ENCODE results near the gene MRPL36. TPM values are rescaled to one million over a fixed set of nuclear protein-coding genes. Genes with fewer than 3 reads are reported as not detected.

Gene MRPL36
- total and polyA plus RNA-seq, 3 experiments from 2014 or later: 80.1 to 97.3 (median 95.4) TPM

- Mint-ChIP-seq H3K4me1 (peaks cover 43 to 62% (median 58%) of the 10 kb centered on the region in 3 donors), H3K4me3 (peak overlapping the region in 1 of 7 donors; percentile 67), H3K9me3 (no peaks in the 10 kb centered on the region), H3K36me3 (peaks cover 3 to 87% (median 29%) of the 10 kb centered on the region in 3 donors), H3K27ac (no peak overlapping the region), H3K27me3 (no peaks in the 10 kb centered on the region)
- H3K9me3 ChIP-seq (ENCODE audit: low read length): no peaks in the 10 kb centered on the region
- POLR2A ChIA-PET: no interaction called here
- H3K4me1 ChIP-seq (ENCODE audit: insufficient read depth, low read length): peaks cover 5% of the 10 kb centered on the region
- no peak overlapping the region for H3K4me3 ChIP-seq (ENCODE audit: low read length)
- CTCF ChIA-PET: interaction anchor here (1.9 kb wide), 1 partner anchor 13 kb away, joined by 5 read pairs; no protein-coding TSS in a partner anchor
- peak in 1 of 5 donors; percentile 20 for DNase-seq
- peaks cover 47% of the 10 kb centered on the region for H3K36me3 ChIP-seq (ENCODE audit: insufficient read depth, low read length)
- H3K27me3 ChIP-seq (ENCODE audit: insufficient read depth, low read length, poor library complexity, severe bottlenecking): no peaks in the 10 kb centered on the region
- no peak overlapping the region for H3K27ac ChIP-seq (ENCODE audit: low read depth, low read length)
Observed at GRCh38 chr5:1805736-1806135, 6.1 kb upstream of the MRPL36 start.

GRCh38 chr5:1805326-1805725, 5.7 kb upstream of the MRPL36 start:
- Mint-ChIP-seq H3K27me3 (no peaks in the 10 kb centered on the region), H3K9me3 (no peaks in the 10 kb centered on the region), H3K4me3 (no peak overlapping the region), H3K27ac (no peak overlapping the region), H3K36me3 (peaks cover 3 to 87% (median 26%) of the 10 kb centered on the region in 3 donors), H3K4me1 (peaks cover 43 to 65% (median 61%) of the 10 kb centered on the region in 3 donors)
- Histone ChIP-seq H3K27me3 (ENCODE audit: insufficient read depth, low read length, poor library complexity, severe bottlenecking) (no peaks in the 10 kb centered on the region), H3K4me1 (ENCODE audit: insufficient read depth, low read length) (peaks cover 5% of the 10 kb centered on the region), H3K4me3 (ENCODE audit: low read length) (no peak overlapping the region), H3K9me3 (ENCODE audit: low read length) (no peaks in the 10 kb centered on the region), H3K27ac (ENCODE audit: low read depth, low read length) (no peak overlapping the region), H3K36me3 (ENCODE audit: insufficient read depth, low read length) (peaks cover 47% of the 10 kb centered on the region)
- ChIA-PET POLR2A (no interaction called here), CTCF (interaction anchor here (1.9 kb wide), 1 partner anchor 12 kb away, joined by 5 read pairs; no protein-coding TSS in a partner anchor)
- DNase-seq: peak in 1 of 5 donors; percentile 14

- ChIA-PET CTCF (interaction anchor here (1.7 to 1.9 kb wide), 2 partner anchors 11 to 32 kb away, joined by 5 read pairs; no protein-coding TSS in a partner anchor), POLR2A (no interaction called here)
- peak overlapping the region in 4 of 7 donors; percentile 19 to 98 (median 50) for H3K4me3 Mint-ChIP-seq
- peaks cover 47% of the 10 kb centered on the region for H3K36me3 ChIP-seq (ENCODE audit: insufficient read depth, low read length)
- H3K36me3 Mint-ChIP-seq: peaks cover 3 to 83% (median 26%) of the 10 kb centered on the region in 3 donors
- H3K4me3 ChIP-seq (ENCODE audit: low read length): no peak overlapping the region
- no peaks in the 10 kb centered on the region for H3K9me3 Mint-ChIP-seq
- no peaks in the 10 kb centered on the region for H3K27me3 ChIP-seq (ENCODE audit: insufficient read depth, low read length, poor library complexity, severe bottlenecking)
- H3K27me3 Mint-ChIP-seq: peaks cover 0 to 2% of the 10 kb centered on the region in 2 donors
- H3K27ac Mint-ChIP-seq: peak overlapping the region in 5 of 8 donors; percentile 8 to 99 (median 43)
- H3K4me1 ChIP-seq (ENCODE audit: insufficient read depth, low read length): peaks cover 5% of the 10 kb centered on the region
- peak in 1 of 5 donors; percentile 19 for DNase-seq
- H3K4me1 Mint-ChIP-seq: peaks cover 44 to 69% (median 67%) of the 10 kb centered on the region in 3 donors
- no peaks in the 10 kb centered on the region for H3K9me3 ChIP-seq (ENCODE audit: low read length)
- no peak overlapping the region for H3K27ac ChIP-seq (ENCODE audit: low read depth, low read length)
Observed at GRCh38 chr5:1804001-1804690, 4.5 kb upstream of the MRPL36 start.

- no peaks in the 10 kb centered on the region for H3K27me3 ChIP-seq (ENCODE audit: insufficient read depth, low read length, poor library complexity, severe bottlenecking)
Observed at GRCh38 chr5:1803192-1803591, 3.6 kb upstream of the MRPL36 start.

GRCh38 chr5:1801967-1802295, 2.3 kb upstream of the MRPL36 start:
- H3K4me1 ChIP-seq (ENCODE audit: insufficient read depth, low read length): peaks cover 18% of the 10 kb centered on the region
- H3K4me1 Mint-ChIP-seq: peaks cover 49 to 75% (median 73%) of the 10 kb centered on the region in 3 donors
- peak overlapping the region; percentile 90 for H3K27ac ChIP-seq (ENCODE audit: low read depth, low read length)
- no peaks in the 10 kb centered on the region for H3K27me3 ChIP-seq (ENCODE audit: insufficient read depth, low read length, poor library complexity, severe bottlenecking)
- POLR2A ChIA-PET: no interaction called here
- CTCF ChIA-PET: interaction anchor here (1.6 to 2.0 kb wide), 2 partner anchors 9 to 38 kb away, joined by 4 to 5 read pairs; no protein-coding TSS in a partner anchor
- DNase-seq: peak in 1 of 5 donors; percentile 2
- H3K27ac Mint-ChIP-seq: peak overlapping the region; percentile 89 to 99 (median 98)
- no peaks in the 10 kb centered on the region for H3K9me3 Mint-ChIP-seq
- H3K9me3 ChIP-seq (ENCODE audit: low read length): no peaks in the 10 kb centered on the region
- H3K27me3 Mint-ChIP-seq: peaks cover 0 to 2% of the 10 kb centered on the region in 2 donors
- H3K36me3 ChIP-seq (ENCODE audit: insufficient read depth, low read length): peaks cover 49% of the 10 kb centered on the region
- H3K36me3 Mint-ChIP-seq: peaks cover 3 to 82% (median 24%) of the 10 kb centered on the region in 3 donors
- peak overlapping the region; percentile 93 for H3K4me3 ChIP-seq (ENCODE audit: low read length)
- H3K4me3 Mint-ChIP-seq: peak overlapping the region; percentile 97 to 100 (median 99)

More at GRCh38 chr5:1803192-1803591, 3.6 kb upstream of the MRPL36 start:
- H3K9me3 Mint-ChIP-seq: no peaks in the 10 kb centered on the region
- Histone ChIP-seq H3K27ac (ENCODE audit: low read depth, low read length) (no peak overlapping the region), H3K36me3 (ENCODE audit: insufficient read depth, low read length) (peaks cover 48% of the 10 kb centered on the region), H3K4me1 (ENCODE audit: insufficient read depth, low read length) (peaks cover 14% of the 10 kb centered on the region), H3K9me3 (ENCODE audit: low read length) (no peaks in the 10 kb centered on the region), H3K4me3 (ENCODE audit: low read length) (no peak overlapping the region)
- peaks cover 50 to 72% (median 71%) of the 10 kb centered on the region in 3 donors for H3K4me1 Mint-ChIP-seq
- DNase-seq: no peak
- CTCF ChIA-PET: interaction anchor here (1.6 to 2.0 kb wide), 3 partner anchors 10 to 39 kb away, joined by 4 to 5 read pairs (median 5); no protein-coding TSS in a partner anchor
- H3K27ac Mint-ChIP-seq: peak overlapping the region in 5 of 8 donors; percentile 23 to 99 (median 68)
- peak overlapping the region; percentile 2 to 100 (median 73) for H3K4me3 Mint-ChIP-seq
- POLR2A ChIA-PET: interaction anchor here (0.8 kb wide), 1 partner anchor 169 kb away, joined by 5 read pairs; no protein-coding TSS in a partner anchor
- peaks cover 3 to 83% (median 27%) of the 10 kb centered on the region in 3 donors for H3K36me3 Mint-ChIP-seq
- peaks cover 0 to 2% of the 10 kb centered on the region in 2 donors for H3K27me3 Mint-ChIP-seq

GRCh38 chr5:1801222-1801966, 1.8 kb upstream of the MRPL36 start, which contains the start of gene NDUFS6:
Gene NDUFS6, plus strand, starts transcription at chr5:1801407. Its CDS starts 11 bp downstream, at chr5:1801418.
- Mint-ChIP-seq H3K27ac (peak within 1 kb of the TSS; percentile 97 to 99 (median 99)), H3K9me3 (no peaks in the 10 kb centered on the region), H3K27me3 (peaks cover 0 to 2% of the 10 kb centered on the region in 2 donors), H3K4me1 (peaks cover 47 to 73% (median 73%) of the 10 kb centered on the region in 3 donors), H3K36me3 (peaks cover 3 to 82% (median 19%) of the 10 kb centered on the region in 3 donors), H3K4me3 (peak within 1 kb of the TSS; percentile 97 to 100 (median 99))
- peaks cover 18% of the 10 kb centered on the region for H3K4me1 ChIP-seq (ENCODE audit: insufficient read depth, low read length)
- no peaks in the 10 kb centered on the region for H3K9me3 ChIP-seq (ENCODE audit: low read length)
- CTCF ChIA-PET: interaction anchor here (1.3 to 2.0 kb wide), 3 partner anchors 9 to 38 kb away, joined by 3 to 5 read pairs (median 4); no protein-coding TSS in a partner anchor
- peak within 1 kb of the TSS; percentile 93 for H3K4me3 ChIP-seq (ENCODE audit: low read length)
- peaks cover 44% of the 10 kb centered on the region for H3K36me3 ChIP-seq (ENCODE audit: insufficient read depth, low read length)
- H3K27me3 ChIP-seq (ENCODE audit: insufficient read depth, low read length, poor library complexity, severe bottlenecking): no peaks in the 10 kb centered on the region
- H3K27ac ChIP-seq (ENCODE audit: low read depth, low read length): peak within 1 kb of the TSS; percentile 90
- POLR2A ChIA-PET: interaction anchor here (0.8 to 1.5 kb wide), 2 partner anchors 8 to 415 kb away, joined by 4 to 5 read pairs; no protein-coding TSS in a partner anchor
- DNase-seq: peak; percentile 71 to 83 (median 75)

GRCh38 chr5:1800472-1801221, 1.0 kb upstream of the MRPL36 start:
- H3K27ac ChIP-seq (ENCODE audit: low read depth, low read length): peak overlapping the region; percentile 90
- Mint-ChIP-seq H3K27me3 (peaks cover 0 to 2% of the 10 kb centered on the region in 2 donors), H3K4me1 (peaks cover 46 to 74% (median 72%) of the 10 kb centered on the region in 3 donors), H3K4me3 (peak overlapping the region; percentile 97 to 100 (median 99)), H3K36me3 (peaks cover 3 to 78% (median 16%) of the 10 kb centered on the region in 3 donors), H3K27ac (peak overlapping the region; percentile 97 to 99 (median 99)), H3K9me3 (no peaks in the 10 kb centered on the region)
- ChIA-PET POLR2A (interaction anchor here (0.8 to 1.5 kb wide), 2 partner anchors 8 to 414 kb away, joined by 4 to 5 read pairs; no protein-coding TSS in a partner anchor), CTCF (interaction anchor here (1.3 to 1.5 kb wide), 2 partner anchors 8 to 29 kb away, joined by 3 to 4 read pairs; no protein-coding TSS in a partner anchor)
- H3K9me3 ChIP-seq (ENCODE audit: low read length): no peaks in the 10 kb centered on the region
- peaks cover 18% of the 10 kb centered on the region for H3K4me1 ChIP-seq (ENCODE audit: insufficient read depth, low read length)
- peak; percentile 30 to 74 (median 63) for DNase-seq
- peak overlapping the region; percentile 93 for H3K4me3 ChIP-seq (ENCODE audit: low read length)
- peaks cover 39% of the 10 kb centered on the region for H3K36me3 ChIP-seq (ENCODE audit: insufficient read depth, low read length)
- H3K27me3 ChIP-seq (ENCODE audit: insufficient read depth, low read length, poor library complexity, severe bottlenecking): no peaks in the 10 kb centered on the region

All from CD8-positive, alpha-beta memory T cell (primary cell).